K562 (cell line): ENCODE data around the gene SORCS2. TPM values are rescaled to one million over a fixed set of nuclear protein-coding genes. Genes with fewer than 3 reads are reported as not detected.

Experiments
- ATAC-seq: fragments of 200-7000 bp; cut with Tn5 transposase; 3 replicates; pipeline ENCODE4 v1.9.1; 2020; ENCODE audit warnings: moderate library complexity
- BruUV-seq: library from RNA; stranded (reverse); fragments of 400-500 nt; replicated peaks from 2 replicates; lab custom pipeline; 2021; lab: Mats Ljungman, UMichigan
- CTCF ChIA-PET: fragments of 300-600 bp; formaldehyde crosslinking; extraction: SDS; loops from one replicate; lab custom pipeline; 2021; ENCODE audit warnings: low intra/inter-chr PET ratio; lab: Yijun Ruan, JAX
- POLR2A ChIA-PET: fragments of 300-600, 350-650 bp; sonication (Branson Sonifier 250); formaldehyde crosslinking; extraction: SDS; loops from one replicate; lab custom pipeline; 2021; ENCODE audit warnings: antibody characterized with exemption, inconsistent platforms; lab: Yijun Ruan, JAX
- DNase-seq, 4 experiments: peaks; one replicate each; pipeline versions ENCODE4 v3.0.0 to v3.0.0-alpha.2; 2011 to 2018; ENCODE audit warnings: low spot score in 3 of 4, mixed read lengths in 3 of 4; ENCODE audit errors: extremely low read depth in 1 of 4
- FAIRE-seq: peaks from 2 replicates; lab custom pipeline; 2011; peaks lifted over from hg19 to GRCh38; lab: Jason Lieb, UNC
- H2AFZ ChIP-seq: 2 replicates; pipeline ENCODE4 v1.6.0; 2011; ENCODE audit warnings: low read depth, low read length, control low read depth, inconsistent platforms
- H3K27ac ChIP-seq: fragments of 200-600 bp; 3 replicates; pipeline ENCODE4 v1.8.0; 2011; ENCODE audit warnings: low read depth, mild to moderate bottlenecking, control low read depth, inconsistent platforms, low read length, moderate library complexity, mixed read lengths; ENCODE audit errors: extremely low read depth
- H3K27me3 ChIP-seq, 2 experiments: fragments of 300-600 bp in 1 of 2; 2 replicates in 1 of 2; 3 replicates in 1 of 2; pipeline versions ENCODE4 v1.6.0 to v1.8.0; 2011; ENCODE audit warnings: inconsistent platforms in 2 of 2, low read length in 2 of 2, mild to moderate bottlenecking in 1 of 2, mixed read lengths in 1 of 2, moderate library complexity in 1 of 2; ENCODE audit not compliant: control insufficient read depth in 2 of 2, insufficient read depth in 2 of 2
- H3K36me3 ChIP-seq: fragments of 300-600 bp; 3 replicates; pipeline ENCODE4 v1.8.0; 2011; ENCODE audit warnings: mild to moderate bottlenecking, low read length, inconsistent platforms; ENCODE audit not compliant: control insufficient read depth, insufficient read depth
- H3K4me1 ChIP-seq, 2 experiments: fragments of 200-600 bp in 1 of 2; replicated peaks in 1 of 2; 2 replicates in 1 of 2; 3 replicates in 1 of 2; pipeline versions ENCODE4 v1.5.1 to v1.8.0; 2011; ENCODE audit warnings: inconsistent platforms in 2 of 2, low read length in 2 of 2, mild to moderate bottlenecking in 1 of 2, mixed read lengths in 1 of 2, moderate library complexity in 1 of 2; ENCODE audit not compliant: control insufficient read depth in 2 of 2, insufficient read depth in 2 of 2
- H3K4me2 ChIP-seq: 2 replicates; pipeline ENCODE4 v1.6.1; 2011; ENCODE audit warnings: low read length, control low read depth, inconsistent platforms, mixed read lengths; ENCODE audit not compliant: insufficient read depth
- H3K4me3 ChIP-seq: fragments of 200-600 bp; sonication (generic), shearing (Covaris generic); 2 replicates; pipeline ENCODE4 v1.5.1; 2016; ENCODE audit warnings: control low read depth, inconsistent platforms
- H3K79me2 ChIP-seq: fragments of 200-600 bp; 3 replicates; pipeline ENCODE4 v1.8.0; 2011; ENCODE audit warnings: low read length, inconsistent platforms; ENCODE audit not compliant: control insufficient read depth, insufficient read depth
- H3K9ac ChIP-seq, 2 experiments: 2 replicates each; pipeline versions ENCODE4 v1.6.0 to v1.6.1; 2011; ENCODE audit warnings: low read depth in 2 of 2, low read length in 2 of 2, control low read depth in 1 of 2, inconsistent platforms in 1 of 2, mild to moderate bottlenecking in 1 of 2, mixed read lengths in 1 of 2; ENCODE audit not compliant: insufficient read depth in 1 of 2
- H3K9me1 ChIP-seq: one replicate; pipeline ENCODE4 v1.6.0; 2011; ENCODE audit warnings: inconsistent platforms, mild to moderate bottlenecking, low read length, moderate library complexity; ENCODE audit not compliant: control insufficient read depth, insufficient read depth
- H3K9me3 ChIP-seq: replicated peaks from 2 replicates; pipeline ENCODE4 v1.5.1; 2011; ENCODE audit warnings: low read depth, low read length, inconsistent platforms; ENCODE audit not compliant: control insufficient read depth, insufficient read depth
- H4K20me1 ChIP-seq: replicated peaks from 2 replicates; pipeline ENCODE4 v1.6.1; 2011; ENCODE audit warnings: low read length, inconsistent platforms, mixed read lengths; ENCODE audit not compliant: control insufficient read depth, insufficient read depth
- BDP1 ChIP-seq: IDR thresholded peaks from 3 replicates; pipeline ENCODE4 v1.6.1; 2011; ENCODE audit not compliant: insufficient read length, insufficient read depth
- EP400 ChIP-seq: fragments of 450-650 bp; IDR thresholded peaks from 2 replicates; pipeline ENCODE4 v1.6.1; 2017; ENCODE audit warnings: antibody characterized with exemption, mild to moderate bottlenecking, moderate library complexity
- ERF ChIP-seq: fragments of 450-650 bp; formaldehyde crosslinking; IDR thresholded peaks from 2 replicates; pipeline ENCODE4 v1.4.0; 2020; ENCODE audit warnings: mild to moderate bottlenecking, mixed read lengths
- FOXK1 ChIP-seq: sonication (generic); formaldehyde crosslinking; IDR thresholded peaks from 2 replicates; pipeline ENCODE4 v1.8.0; 2022; ENCODE audit warnings: missing genetic modification reagents, mild to moderate bottlenecking, borderline replicate concordance
- GABPB2 ChIP-seq: fragments of 250-450 bp; sonication (Bioruptor Pico); conservative IDR thresholded peaks from 2 replicates; pipeline ENCODE4 v1.5.1; 2021; ENCODE audit warnings: mild to moderate bottlenecking
- KDM2B ChIP-seq: fragments of 250-450 bp; sonication (Bioruptor Pico); IDR thresholded peaks from 2 replicates; pipeline ENCODE4 v1.8.0; 2021; ENCODE audit warnings: mild to moderate bottlenecking, moderate library complexity
- ZNF121 ChIP-seq: sonication (generic); formaldehyde crosslinking; conservative IDR thresholded peaks from 2 replicates; pipeline ENCODE4 v1.8.0; 2022; ENCODE audit warnings: missing genetic modification reagents
- WGBS: fragments of 100-300 bp; shearing (Covaris generic); methylation state at CpG from one replicate; pipeline ENCODE4 v1.1.6; 2016; ENCODE audit warnings: low coverage, mixed read lengths; ENCODE audit not compliant: insufficient coverage; ENCODE audit errors: missing lambda C conversion rate; 5-methylcytosine and 5-hydroxymethylcytosine counted together
- in situ Hi-C: fragments of 300-500 bp; cut with MboI; formaldehyde crosslinking; loops from 4 replicates; pipeline ENCODE4 v1.15.0; 2018; ENCODE audit warnings: inconsistent platforms, mixed read lengths
- intact Hi-C: fragments of 100-400 bp; cut with micrococcal nuclease; formaldehyde crosslinking; loops from 2 replicates; pipeline ENCODE4 v1.14.2; 2022
- polyA plus RNA-seq, 8 experiments: library from polyadenylated mRNA; depleted of rRNA in 4 of 8; stranded (reverse) in 5 of 8; unstranded in 3 of 8; fragments of >200 nt; fragmentation: Nextera tagmentation in 2 of 8; fragmentation: Illumina TruSeq in 1 of 8; extraction: Ambion mirVana in 2 of 8; extraction: Trizol in 1 of 8; gene quantifications; 2 replicates each; pipeline versions ENCODE4 v1.2.1 to v1.2.3, GENCODE V29; 2011 to 2014; ENCODE audit warnings: inconsistent platforms in 1 of 8, missing spikeins in 1 of 8
- total RNA-seq, 7 experiments: library from RNA; depleted of rRNA in 6 of 7; stranded (reverse); fragments of >200 nt in 6 of 7; fragmentation: Illumina TruSeq in 2 of 7; extraction: Trizol in 2 of 7; gene quantifications; 2 replicates each; pipeline versions ENCODE4 v1.2.1 to v1.2.3, GENCODE V29; 2011 to 2021; ENCODE audit warnings: low replicate concordance in 1 of 7
- TF ChIP-seq, protein P1 (sequence below): fragments of 450-650 bp; IDR thresholded peaks from 2 replicates; pipeline ENCODE4 v1.6.1; 2018; ENCODE audit warnings: mild to moderate bottlenecking, low read depth; ENCODE audit not compliant: partially characterized antibody
- TF ChIP-seq, protein P2 (sequence below): fragments of 200-800 bp; sonication (Bioruptor generic); IDR thresholded peaks from 2 replicates; pipeline ENCODE4 v1.6.1; 2017; ENCODE audit warnings: missing genetic modification characterization, missing compliant biosample characterization
- TF ChIP-seq, protein P3 (sequence below): sonication (generic); formaldehyde crosslinking; IDR thresholded peaks from 2 replicates; pipeline ENCODE4 v1.8.0; 2022; ENCODE audit warnings: missing genetic modification reagents, mild to moderate bottlenecking, borderline replicate concordance

The SORCS2 gene
- total and polyA plus RNA-seq, 9 of the 15 experiments (the other 6 are each of a cell fraction or from before 2014, with no cell fraction given): not detected

DNA sequence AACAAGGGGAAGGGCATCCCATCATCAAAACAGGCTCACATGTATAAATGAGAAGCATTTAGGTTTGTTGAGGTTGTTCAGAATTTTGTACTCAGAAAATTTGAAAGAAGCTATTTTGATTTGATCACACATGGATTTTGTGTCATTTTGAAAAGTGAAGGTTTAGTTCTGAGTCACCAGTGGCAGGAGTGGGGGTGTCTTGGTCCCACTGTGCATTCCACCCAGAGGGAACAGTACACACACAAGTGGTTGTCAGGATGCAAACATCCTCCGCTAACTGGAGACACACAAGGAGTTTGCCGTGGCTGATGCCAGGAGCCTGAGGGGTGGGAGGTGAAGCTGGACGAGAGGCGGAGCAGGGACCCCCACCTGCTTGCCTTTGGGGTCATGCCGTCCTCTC is 440.6 kb downstream of the SORCS2 start:
- H3K27ac ChIP-seq: no peak overlapping the region
- H3K27me3 ChIP-seq: peaks cover 3 to 32% of the 10 kb centered on the region in 2 experiments; a peak in 3 of 5 replicates
- in situ Hi-C loops: no loop called here
- H3K9me3 ChIP-seq: no peaks in the 10 kb centered on the region
- no peaks in the 10 kb centered on the region for H3K9me1 ChIP-seq
- H4K20me1 ChIP-seq: no peaks in the 10 kb centered on the region; the same call in none of the 2 replicates
- POLR2A ChIA-PET: no interaction called here
- no peak for TF ChIP-seq KDM2B (CRISPR knock-in tag)
- no peak for TF ChIP-seq FOXK1 (CRISPR knock-in tag)
- TF ChIP-seq BDP1: no peak
- TF ChIP-seq, protein P1, sequence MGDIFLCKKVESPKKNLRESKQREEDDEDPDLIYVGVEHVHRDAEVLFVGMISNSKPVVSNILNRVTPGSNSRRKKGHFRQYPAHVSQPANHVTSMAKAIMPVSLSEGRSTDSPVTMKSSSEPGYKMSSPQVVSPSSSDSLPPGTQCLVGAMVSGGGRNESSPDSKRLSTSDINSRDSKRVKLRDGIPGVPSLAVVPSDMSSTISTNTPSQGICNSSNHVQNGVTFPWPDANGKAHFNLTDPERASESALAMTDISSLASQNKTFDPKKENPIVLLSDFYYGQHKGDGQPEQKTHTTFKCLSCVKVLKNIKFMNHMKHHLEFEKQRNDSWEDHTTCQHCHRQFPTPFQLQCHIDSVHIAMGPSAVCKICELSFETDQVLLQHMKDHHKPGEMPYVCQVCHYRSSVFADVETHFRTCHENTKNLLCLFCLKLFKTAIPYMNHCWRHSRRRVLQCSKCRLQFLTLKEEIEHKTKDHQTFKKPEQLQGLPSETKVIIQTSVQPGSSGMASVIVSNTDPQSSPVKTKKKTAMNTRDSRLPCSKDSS: no peak
- no peak for TF ChIP-seq ERF
- TF ChIP-seq GABPB2 (CRISPR knock-in tag): no peak
- TF ChIP-seq, protein P2, sequence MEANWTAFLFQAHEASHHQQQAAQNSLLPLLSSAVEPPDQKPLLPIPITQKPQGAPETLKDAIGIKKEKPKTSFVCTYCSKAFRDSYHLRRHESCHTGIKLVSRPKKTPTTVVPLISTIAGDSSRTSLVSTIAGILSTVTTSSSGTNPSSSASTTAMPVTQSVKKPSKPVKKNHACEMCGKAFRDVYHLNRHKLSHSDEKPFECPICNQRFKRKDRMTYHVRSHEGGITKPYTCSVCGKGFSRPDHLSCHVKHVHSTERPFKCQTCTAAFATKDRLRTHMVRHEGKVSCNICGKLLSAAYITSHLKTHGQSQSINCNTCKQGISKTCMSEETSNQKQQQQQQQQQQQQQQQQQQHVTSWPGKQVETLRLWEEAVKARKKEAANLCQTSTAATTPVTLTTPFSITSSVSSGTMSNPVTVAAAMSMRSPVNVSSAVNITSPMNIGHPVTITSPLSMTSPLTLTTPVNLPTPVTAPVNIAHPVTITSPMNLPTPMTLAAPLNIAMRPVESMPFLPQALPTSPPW: no peak
- TF ChIP-seq, protein P3, sequence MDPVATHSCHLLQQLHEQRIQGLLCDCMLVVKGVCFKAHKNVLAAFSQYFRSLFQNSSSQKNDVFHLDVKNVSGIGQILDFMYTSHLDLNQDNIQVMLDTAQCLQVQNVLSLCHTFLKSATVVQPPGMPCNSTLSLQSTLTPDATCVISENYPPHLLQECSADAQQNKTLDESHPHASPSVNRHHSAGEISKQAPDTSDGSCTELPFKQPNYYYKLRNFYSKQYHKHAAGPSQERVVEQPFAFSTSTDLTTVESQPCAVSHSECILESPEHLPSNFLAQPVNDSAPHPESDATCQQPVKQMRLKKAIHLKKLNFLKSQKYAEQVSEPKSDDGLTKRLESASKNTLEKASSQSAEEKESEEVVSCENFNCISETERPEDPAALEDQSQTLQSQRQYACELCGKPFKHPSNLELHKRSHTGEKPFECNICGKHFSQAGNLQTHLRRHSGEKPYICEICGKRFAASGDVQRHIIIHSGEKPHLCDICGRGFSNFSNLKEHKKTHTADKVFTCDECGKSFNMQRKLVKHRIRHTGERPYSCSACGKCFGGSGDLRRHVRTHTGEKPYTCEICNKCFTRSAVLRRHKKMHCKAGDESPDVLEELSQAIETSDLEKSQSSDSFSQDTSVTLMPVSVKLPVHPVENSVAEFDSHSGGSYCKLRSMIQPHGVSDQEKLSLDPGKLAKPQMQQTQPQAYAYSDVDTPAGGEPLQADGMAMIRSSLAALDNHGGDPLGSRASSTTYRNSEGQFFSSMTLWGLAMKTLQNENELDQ (CRISPR knock-in tag): no peak
- no peak for TF ChIP-seq ZNF121
- TF ChIP-seq EP400: no peak
- 0% methylated on average over 5 of the region's 5 CpGs for WGBS
- H3K36me3 ChIP-seq: no peaks in the 10 kb centered on the region
- H3K4me3 ChIP-seq: no peak overlapping the region
- CTCF ChIA-PET: no interaction called here
- no peaks in the 10 kb centered on the region for H3K79me2 ChIP-seq
- FAIRE-seq (no peak), ATAC-seq (no peak), DNase-seq (no peak)
- intact Hi-C loops: no loop called here
- H2AFZ ChIP-seq: no peak overlapping the region
- H3K4me1 ChIP-seq: no peaks in the 10 kb centered on the region
- BruUV-seq: no TSS peak
- H3K9ac ChIP-seq: no peak overlapping the region
- H3K4me2 ChIP-seq: no peak overlapping the region
